GM15510 (cell line): ENCODE data around the gene MBD4.

Source experiments
- POLR2A ChIP-seq: IDR thresholded peaks from 3 replicates; pipeline ENCODE4 v1.6.1; 2011; ENCODE audit warnings: borderline replicate concordance; ENCODE audit not compliant: insufficient read length; ENCODE audit errors: extremely low read depth

The MBD4 gene

GRCh38 chr3:129469026-129469425, 29.3 kb upstream of the MBD4 start:
- TF ChIP-seq POLR2A, result no peak

GRCh38 chr3:129467932-129468331, 28.2 kb upstream of the MBD4 start:
- TF ChIP-seq POLR2A, result no peak

- TF ChIP-seq POLR2A, result no peak
These were observed 24.0 kb upstream of the MBD4 start for GRCh38 chr3:129463716-129464115.

GRCh38 chr3:129463094-129463493, 23.3 kb upstream of the MBD4 start:
- no peak for TF ChIP-seq POLR2A

GRCh38 chr3:129462361-129462968, 22.7 kb upstream of the MBD4 start:
- no peak for TF ChIP-seq POLR2A

- TF ChIP-seq POLR2A, result no peak
These were observed 21.9 kb upstream of the MBD4 start for GRCh38 chr3:129461461-129462146.

GRCh38 chr3:129461022-129461421, 21.3 kb upstream of the MBD4 start:
- no peak for TF ChIP-seq POLR2A

GRCh38 chr3:129460572-129460971, 20.8 kb upstream of the MBD4 start:
- TF ChIP-seq POLR2A, result no peak

- TF ChIP-seq POLR2A, result no peak
These were observed 20.4 kb upstream of the MBD4 start for GRCh38 chr3:129460155-129460554.

GRCh38 chr3:129453732-129454131, 14.0 kb upstream of the MBD4 start:
- TF ChIP-seq POLR2A, result no peak

GRCh38 chr3:129449279-129450115, 9.7 kb upstream of the MBD4 start:
- no peak for TF ChIP-seq POLR2A

GRCh38 chr3:129448186-129448895, 8.6 kb upstream of the MBD4 start:
- TF ChIP-seq POLR2A, result no peak

- TF ChIP-seq POLR2A, result no peak
These were observed 7.2 kb upstream of the MBD4 start for GRCh38 chr3:129446926-129447325.

- no peak for TF ChIP-seq POLR2A
These were observed 5.7 kb upstream of the MBD4 start for GRCh38 chr3:129445471-129445870.

GRCh38 chr3:129442947-129443346, 3.2 kb upstream of the MBD4 start:
- TF ChIP-seq POLR2A, result no peak
